Astrocyte (in vitro differentiated cells and primary cell): ENCODE measurements around the gene CMPK2. TPM values are rescaled to one million over a fixed set of nuclear protein-coding genes. Genes with fewer than 3 reads are reported as not detected.

Source experiments
- DNase-seq: peaks from one replicate; pipeline ENCODE4 v3.0.0-alpha.2; 2010; ENCODE audit warnings: low read depth
- FAIRE-seq: peaks from 2 replicates; lab custom pipeline; 2011; peaks lifted over from hg19 to GRCh38; lab: Jason Lieb, UNC
- H2AFZ ChIP-seq: 2 replicates; pipeline ENCODE4 v1.6.0; 2012; ENCODE audit warnings: low read depth, low read length, inconsistent platforms
- H3K27ac ChIP-seq: 2 replicates; pipeline ENCODE4 v1.5.1; 2011; ENCODE audit warnings: low read depth, low read length, inconsistent platforms
- H3K27me3 ChIP-seq: 2 replicates; pipeline ENCODE4 v1.6.0; 2011; ENCODE audit warnings: low read length, inconsistent platforms; ENCODE audit not compliant: insufficient read depth
- H3K36me3 ChIP-seq: 2 replicates; pipeline ENCODE4 v1.5.1; 2011; ENCODE audit warnings: low read length, inconsistent platforms; ENCODE audit not compliant: insufficient read depth
- H3K4me1 ChIP-seq: 2 replicates; pipeline ENCODE4 v1.5.1; 2011; ENCODE audit warnings: low read length, inconsistent platforms; ENCODE audit not compliant: insufficient read depth
- H3K4me2 ChIP-seq: 2 replicates; pipeline ENCODE4 v1.6.0; 2012; ENCODE audit warnings: low read length, inconsistent platforms
- H3K4me3 ChIP-seq: 2 replicates; pipeline ENCODE4 v1.5.1; 2011; ENCODE audit warnings: low read depth, mild to moderate bottlenecking, low read length, inconsistent platforms; ENCODE audit not compliant: insufficient read depth
- H3K79me2 ChIP-seq: 2 replicates; pipeline ENCODE4 v1.6.0; 2012; ENCODE audit warnings: mild to moderate bottlenecking, low read length, inconsistent platforms; ENCODE audit not compliant: insufficient read depth
- H3K9ac ChIP-seq: 2 replicates; pipeline ENCODE4 v1.6.0; 2012; ENCODE audit warnings: mild to moderate bottlenecking, low read length, inconsistent platforms
- H3K9me3 ChIP-seq: 2 replicates; pipeline ENCODE4 v1.5.1; 2012; ENCODE audit warnings: low read depth, mild to moderate bottlenecking, low read length, inconsistent platforms; ENCODE audit not compliant: insufficient read depth
- H4K20me1 ChIP-seq: 2 replicates; pipeline ENCODE4 v1.6.0; 2012; ENCODE audit warnings: low read length, inconsistent platforms; ENCODE audit not compliant: insufficient read depth
- H3K27ac Mint-ChIP-seq: one replicate; pipeline ENCODE4 v1.8.0; 2021; ENCODE audit warnings: mild to moderate bottlenecking, mixed read lengths; ENCODE audit not compliant: unreplicated experiment
- H3K27me3 Mint-ChIP-seq: one replicate; pipeline ENCODE4 v1.8.0; 2021; ENCODE audit warnings: low read depth, mixed read lengths; ENCODE audit not compliant: unreplicated experiment
- H3K36me3 Mint-ChIP-seq: one replicate; pipeline ENCODE4 v1.8.0; 2021; ENCODE audit warnings: low read depth, mixed read lengths; ENCODE audit not compliant: unreplicated experiment
- H3K4me1 Mint-ChIP-seq: one replicate; pipeline ENCODE4 v1.8.0; 2021; ENCODE audit warnings: low read depth, mixed read lengths; ENCODE audit not compliant: unreplicated experiment
- H3K4me3 Mint-ChIP-seq: one replicate; pipeline ENCODE4 v1.8.0; 2021; ENCODE audit warnings: mild to moderate bottlenecking, moderate library complexity, mixed read lengths; ENCODE audit not compliant: unreplicated experiment
- H3K9me3 Mint-ChIP-seq: one replicate; pipeline ENCODE4 v1.8.0; 2021; ENCODE audit warnings: mild to moderate bottlenecking, mixed read lengths; ENCODE audit not compliant: unreplicated experiment
- CTCF ChIP-seq: IDR thresholded peaks from 2 replicates; pipeline ENCODE4 v1.5.1; 2011; ENCODE audit warnings: low read depth, mild to moderate bottlenecking, inconsistent platforms, low read length, moderate library complexity; ENCODE audit not compliant: insufficient read depth
- EZH2 ChIP-seq: IDR thresholded peaks from 2 replicates; pipeline ENCODE4 v1.6.1; 2012; ENCODE audit warnings: mild to moderate bottlenecking, low read length, inconsistent platforms; ENCODE audit not compliant: insufficient read depth
- total RNA-seq: library from RNA; stranded (reverse); gene quantifications from 2 replicates; pipeline ENCODE4 v1.2.1, GENCODE V29; 2021

The CMPK2 gene
- total RNA-seq, 1 donor from 2014 or later = 32.5 TPM

- Histone ChIP-seq H3K79me2 (no peaks in the 10 kb centered on the region), H4K20me1 (no peaks in the 10 kb centered on the region), H3K9ac (no peak overlapping the region), H3K36me3 (no peaks in the 10 kb centered on the region), H3K4me2 (no peak overlapping the region), H3K27me3 (no peaks in the 10 kb centered on the region), H3K4me1 (no peaks in the 10 kb centered on the region), H2AFZ (no peak overlapping the region), H3K9me3 (no peaks in the 10 kb centered on the region), H3K4me3 (no peak overlapping the region), H3K27ac (peak overlapping the region; percentile 42)
- H3K9me3 Mint-ChIP-seq = peaks cover 10% of the 10 kb centered on the region
- TF ChIP-seq CTCF = peak; percentile 76
- no peak for TF ChIP-seq EZH2
- DNase-seq = peak; percentile 67
- no peaks in the 10 kb centered on the region for H3K27me3 Mint-ChIP-seq
- H3K36me3 Mint-ChIP-seq = no peaks in the 10 kb centered on the region
- FAIRE-seq = peak; percentile 43
- H3K27ac Mint-ChIP-seq = no peak overlapping the region
- H3K4me1 Mint-ChIP-seq = peaks cover 12% of the 10 kb centered on the region
- no peak overlapping the region for H3K4me3 Mint-ChIP-seq
Observed at GRCh38 chr2:6826081-6826913, 39.4 kb downstream of the CMPK2 start.

- TF ChIP-seq CTCF (no peak), EZH2 (no peak)
- Histone ChIP-seq H3K9ac (no peak overlapping the region), H3K79me2 (no peaks in the 10 kb centered on the region), H3K4me2 (no peak overlapping the region), H3K4me3 (no peak overlapping the region), H3K27me3 (no peaks in the 10 kb centered on the region), H3K27ac (no peak overlapping the region), H4K20me1 (no peaks in the 10 kb centered on the region), H3K9me3 (no peaks in the 10 kb centered on the region), H3K4me1 (no peaks in the 10 kb centered on the region), H2AFZ (no peak overlapping the region), H3K36me3 (no peaks in the 10 kb centered on the region)
- Mint-ChIP-seq H3K9me3 (peaks cover 2% of the 10 kb centered on the region), H3K36me3 (no peaks in the 10 kb centered on the region), H3K27me3 (no peaks in the 10 kb centered on the region), H3K4me1 (peaks cover 12% of the 10 kb centered on the region), H3K27ac (no peak overlapping the region), H3K4me3 (no peak overlapping the region)
- DNase-seq (peak; percentile 82), FAIRE-seq (no peak)
Observed at GRCh38 chr2:6824962-6825361, 40.7 kb downstream of the CMPK2 start.

GRCh38 chr2:6823111-6823510 lies 42.6 kb downstream of the CMPK2 start:
- peak; percentile 64 for DNase-seq
- no peaks in the 10 kb centered on the region for H3K79me2 ChIP-seq
- no peaks in the 10 kb centered on the region for H3K27me3 ChIP-seq
- no peaks in the 10 kb centered on the region for H4K20me1 ChIP-seq
- no peaks in the 10 kb centered on the region for H3K9me3 ChIP-seq
- no peaks in the 10 kb centered on the region for H3K36me3 ChIP-seq
- Mint-ChIP-seq H3K9me3 (peaks cover 2% of the 10 kb centered on the region), H3K27me3 (no peaks in the 10 kb centered on the region), H3K27ac (no peak overlapping the region), H3K4me1 (peaks cover 11% of the 10 kb centered on the region), H3K4me3 (no peak overlapping the region), H3K36me3 (no peaks in the 10 kb centered on the region)
- TF ChIP-seq EZH2 (no peak), CTCF (no peak)
- H3K27ac ChIP-seq = no peak overlapping the region
- H3K9ac ChIP-seq = peak overlapping the region; percentile 20
- peak overlapping the region; percentile 50 for H2AFZ ChIP-seq
- FAIRE-seq = no peak
- H3K4me3 ChIP-seq = no peak overlapping the region
- no peaks in the 10 kb centered on the region for H3K4me1 ChIP-seq
- peak overlapping the region; percentile 59 for H3K4me2 ChIP-seq
